ENCODE results near the gene MAST3. TPM values are rescaled to one million over a fixed set of nuclear protein-coding genes. Genes with fewer than 3 reads are reported as not detected.

MAST3 gene
- polyA plus RNA-seq, 3 donors, result 6.8 to 34.0 (median 12.4) TPM

DNA sequence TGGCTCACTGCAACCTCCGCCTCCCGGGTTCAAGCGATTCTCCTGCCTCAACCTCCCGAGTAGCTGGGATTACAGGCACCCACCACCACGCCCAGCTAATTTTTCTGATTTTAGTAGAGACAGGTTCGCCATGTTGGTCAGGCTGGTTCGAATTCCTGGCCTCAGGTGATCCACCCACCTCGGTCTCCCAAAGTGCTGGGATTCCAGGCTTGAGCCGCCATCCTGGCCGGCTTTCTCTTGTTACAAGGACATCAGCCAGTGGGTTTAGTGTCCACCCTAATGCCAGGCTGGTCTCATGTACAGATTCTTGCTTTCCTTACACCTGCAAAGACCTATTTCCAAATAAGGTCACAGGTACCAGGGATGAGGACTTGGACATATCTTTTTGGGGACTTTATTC lies 62.2 kb downstream of the MAST3 start:
- H3K27me3 ChIP-seq (ENCODE audit: control insufficient read depth in 2 of 2, insufficient read depth in 2 of 2, low read length in 2 of 2), result no peaks in the 10 kb centered on the region
- peaks cover 11% of the 10 kb centered on the region for H4K20me1 ChIP-seq (ENCODE audit: insufficient read depth, low read length)
- H3K27ac ChIP-seq (ENCODE audit: low read depth in 1 of 2, low read length in 2 of 2), result no peak overlapping the region
- no peak for TF ChIP-seq CTCF (IDR thresholded peaks at IDR 0.05)
- H3K79me2 ChIP-seq (ENCODE audit: insufficient read depth, low read length), result peaks cover 3% of the 10 kb centered on the region
- peaks cover 19 to 29% of the 10 kb centered on the region in 2 donors for H3K4me1 ChIP-seq (ENCODE audit: control insufficient read depth in 1 of 2, insufficient read depth in 2 of 2, low read length in 2 of 2)
- no peak overlapping the region for H3K27ac Mint-ChIP-seq
- H3K27me3 Mint-ChIP-seq (ENCODE audit: low read depth in 3 of 3), result peaks cover 0 to 1% (median 0%) of the 10 kb centered on the region in 3 donors
- H3K4me3 ChIP-seq (replicated peaks in 1 of 3; ENCODE audit: low read depth in 2 of 3, low read length in 3 of 3), result no peak overlapping the region
- H3K4me2 ChIP-seq (replicated peaks; ENCODE audit: extremely low read depth, low read length, poor library complexity, severe bottlenecking), result no peak overlapping the region
- no peak overlapping the region for H3K4me3 Mint-ChIP-seq
- peak in 1 of 3 donors; percentile 2 for DNase-seq
- H3K9me3 Mint-ChIP-seq, result no peaks in the 10 kb centered on the region
- no peak overlapping the region for H2AFZ ChIP-seq (ENCODE audit: insufficient read depth, low read depth, low read length, poor library complexity, severe bottlenecking)
- 95% methylated on average over 6 of the region's 10 CpGs for WGBS (ENCODE audit: insufficient coverage)
- peaks cover 20 to 24% of the 10 kb centered on the region in 2 donors for H3K36me3 ChIP-seq (replicated peaks in 1 of 2; ENCODE audit: control insufficient read depth in 1 of 2, insufficient read depth in 2 of 2, low read length in 2 of 2)
- peaks cover 24% of the 10 kb centered on the region for H3K4me1 Mint-ChIP-seq
- no peaks in the 10 kb centered on the region for H3K9me3 ChIP-seq (replicated peaks in 1 of 2; ENCODE audit: control insufficient read depth in 1 of 2, insufficient read depth in 1 of 2, low read length in 2 of 2)
- peaks cover 23 to 34% of the 10 kb centered on the region in 2 donors for H3K36me3 Mint-ChIP-seq
- no peak overlapping the region for H3K9ac ChIP-seq (ENCODE audit: insufficient read depth, low read length, poor library complexity, severe bottlenecking)
- intact Hi-C loops (cut with micrococcal nuclease), result loop anchor here (2.0 to 10.0 kb wide), 2 partner anchors 41 to 45 kb away; partner anchors contain the start of gene RAB3A (in 1 of the 2)

GRCh38 chr19:18160493-18160970 lies 63.0 kb downstream of the MAST3 start:
- Histone ChIP-seq H3K36me3 (replicated peaks in 1 of 2; ENCODE audit: control insufficient read depth in 1 of 2, insufficient read depth in 2 of 2, low read length in 2 of 2) (peaks cover 23 to 24% of the 10 kb centered on the region in 2 donors), H3K79me2 (ENCODE audit: insufficient read depth, low read length) (peaks cover 3% of the 10 kb centered on the region), H3K27ac (ENCODE audit: low read depth in 1 of 2, low read length in 2 of 2) (no peak overlapping the region), H3K4me2 (replicated peaks; ENCODE audit: extremely low read depth, low read length, poor library complexity, severe bottlenecking) (peak overlapping the region; percentile 73), H3K4me3 (replicated peaks in 1 of 3; ENCODE audit: low read depth in 2 of 3, low read length in 3 of 3) (peak overlapping the region in 1 of 3 experiments; percentile 60), H3K9me3 (replicated peaks in 1 of 2; ENCODE audit: control insufficient read depth in 1 of 2, insufficient read depth in 1 of 2, low read length in 2 of 2) (no peaks in the 10 kb centered on the region), H3K27me3 (ENCODE audit: control insufficient read depth in 2 of 2, insufficient read depth in 2 of 2, low read length in 2 of 2) (no peaks in the 10 kb centered on the region), H3K4me1 (ENCODE audit: control insufficient read depth in 1 of 2, insufficient read depth in 2 of 2, low read length in 2 of 2) (peaks cover 19 to 29% of the 10 kb centered on the region in 2 donors), H4K20me1 (ENCODE audit: insufficient read depth, low read length) (peaks cover 6% of the 10 kb centered on the region), H2AFZ (ENCODE audit: insufficient read depth, low read depth, low read length, poor library complexity, severe bottlenecking) (peak overlapping the region; percentile 76), H3K9ac (ENCODE audit: insufficient read depth, low read length, poor library complexity, severe bottlenecking) (peak overlapping the region; percentile 65)
- peaks cover 0 to 1% (median 0%) of the 10 kb centered on the region in 3 donors for H3K27me3 Mint-ChIP-seq (ENCODE audit: low read depth in 3 of 3)
- H3K4me1 Mint-ChIP-seq, result peaks cover 24% of the 10 kb centered on the region
- no peak for TF ChIP-seq CTCF (IDR thresholded peaks at IDR 0.05)
- H3K27ac Mint-ChIP-seq, result peak overlapping the region in 1 of 7 donors; percentile 58
- WGBS (ENCODE audit: insufficient coverage), result 84% methylated on average over 10 of the region's 13 CpGs
- intact Hi-C loops (cut with micrococcal nuclease), result loop anchor here in 1 of 2 donors (2.0 kb wide), 1 partner anchor 42 kb away; no protein-coding TSS in a partner anchor
- H3K9me3 Mint-ChIP-seq, result no peaks in the 10 kb centered on the region
- no peak for DNase-seq
- peak overlapping the region; percentile 48 to 56 for H3K4me3 Mint-ChIP-seq
- H3K36me3 Mint-ChIP-seq, result peaks cover 22 to 32% of the 10 kb centered on the region in 2 donors

Measured in CD14-positive monocyte (primary cell).